Left colon (tissue), 2 donors: ENCODE results near the gene THPO. TPM values are rescaled to one million over a fixed set of nuclear protein-coding genes. Genes with fewer than 3 reads are reported as not detected.
"Not testable (repeated sequence)": the region's sequence is repeated elsewhere in the genome, so short reads cannot be mapped to it uniquely, and the experiment has no call there.

Experiments
- ATAC-seq: fragments of 200-7000 bp; cut with Tn5 transposase; one replicate; pipeline ENCODE4 v1.9.1; 2020; ENCODE audit warnings: mild to moderate bottlenecking, moderate library complexity
- DNase-seq, 2 donors: peaks; one replicate each; pipeline ENCODE4 v3.0.0-alpha.2; 2020
- intact Hi-C, 2 donors: fragments of 100-400 bp; cut with DNase I in 1 of 2; cut with micrococcal nuclease in 1 of 2; formaldehyde crosslinking; loops; one replicate each; pipeline versions ENCODE4 v1.11.2 to v1.14.0; 2022; cut with DNase I, micrococcal nuclease
- total RNA-seq, 2 donors: library from RNA; stranded (reverse); fragmentation: NEBNext Ultra II Directional; extraction: Animal tissue kit (Norgen Biotek cat#: 25700); gene quantifications; one replicate each; pipeline ENCODE4 v1.2.1, GENCODE V29; 2021
- donor health status: DM: no; HTN: no; CAD: no.
- donor health status: DM: yes; HTN: yes; CAD: no.

THPO gene
- total RNA-seq, 2 donors from 2014 or later, result not detected

DNA sequence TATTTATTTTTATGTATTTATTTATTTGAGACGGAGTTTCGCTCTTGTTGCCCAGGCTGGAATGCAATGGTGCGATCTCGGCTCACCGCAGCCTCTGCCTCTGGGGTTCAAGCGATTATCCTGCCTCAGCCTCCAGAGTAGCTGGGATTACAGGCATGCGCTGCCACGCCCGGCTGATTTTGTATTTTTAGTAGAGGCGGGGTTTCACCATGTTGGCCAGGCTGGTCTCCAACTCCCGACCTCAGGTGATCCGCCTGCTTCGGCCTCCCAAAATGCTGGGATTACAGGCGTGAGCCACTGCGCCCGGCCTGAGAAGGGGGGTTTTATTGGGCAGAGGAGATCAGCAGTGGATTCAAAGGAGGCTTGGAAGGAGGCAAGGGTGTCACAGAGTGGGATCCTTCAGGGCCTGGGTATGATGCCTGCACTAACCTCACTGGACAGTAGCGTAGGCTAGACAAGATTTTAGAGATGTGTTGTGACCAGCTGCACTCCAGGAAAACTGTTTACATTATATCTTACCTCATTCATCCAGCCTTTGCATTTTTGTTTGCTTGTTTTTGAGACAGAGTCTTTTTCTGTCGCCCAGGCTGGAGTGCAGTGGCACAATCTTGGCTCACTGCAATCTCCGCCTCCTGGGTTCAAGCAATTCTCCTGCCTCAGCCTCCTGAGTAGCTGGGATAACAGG is 38.4 kb downstream of the THPO start:
- DNase-seq, ATAC-seq, intact Hi-C loops: not testable (repeated sequence)

DNA sequence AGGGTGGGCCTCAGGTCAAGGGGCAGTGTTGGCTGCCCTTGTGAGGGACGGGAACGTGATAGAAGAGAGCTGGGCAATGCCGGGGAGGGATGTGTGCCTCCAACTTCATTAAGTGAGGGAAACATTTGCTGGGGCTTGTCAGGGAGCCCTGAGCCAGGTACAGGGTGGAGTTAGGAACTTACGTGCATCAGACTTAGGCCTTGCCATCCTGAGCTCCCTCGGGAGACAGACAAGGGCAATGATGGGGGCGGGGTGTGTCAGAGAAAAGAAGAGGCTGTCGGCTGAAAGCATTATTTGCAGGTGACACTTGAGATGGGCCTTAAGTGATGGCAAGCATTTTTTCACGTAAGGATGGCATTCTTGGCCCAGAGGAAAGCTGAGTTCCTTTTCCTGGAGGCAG is 39.0 kb downstream of the THPO start:
- ATAC-seq, result no peak
- no peak for DNase-seq
- intact Hi-C loops, result no loop called here

DNA sequence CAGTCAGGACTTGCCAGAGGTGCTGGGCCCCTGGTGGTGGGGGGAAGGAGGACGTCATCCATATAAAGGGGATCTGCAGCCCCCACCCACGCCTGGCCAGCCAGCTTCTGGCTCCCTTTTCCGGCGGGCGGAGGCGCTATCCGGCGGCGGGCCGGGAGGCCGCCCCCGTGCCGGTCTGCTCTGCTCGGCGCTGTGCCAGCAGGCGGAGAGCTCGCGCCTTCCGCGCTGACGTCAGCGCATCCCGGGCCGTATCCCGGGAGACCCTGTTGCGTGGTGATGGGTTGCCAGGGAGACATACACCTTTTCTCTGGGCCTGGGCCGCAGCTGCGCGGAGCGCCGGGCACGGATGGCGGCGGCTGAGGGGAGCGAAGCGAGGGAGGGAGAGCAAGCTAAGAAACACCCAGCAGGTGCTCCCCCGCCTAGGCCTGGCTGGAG is 39.5 kb downstream of the THPO start:
- no peak for ATAC-seq
- intact Hi-C loops, result no loop called here
- peak in 1 of 2 donors; percentile 52 for DNase-seq

DNA sequence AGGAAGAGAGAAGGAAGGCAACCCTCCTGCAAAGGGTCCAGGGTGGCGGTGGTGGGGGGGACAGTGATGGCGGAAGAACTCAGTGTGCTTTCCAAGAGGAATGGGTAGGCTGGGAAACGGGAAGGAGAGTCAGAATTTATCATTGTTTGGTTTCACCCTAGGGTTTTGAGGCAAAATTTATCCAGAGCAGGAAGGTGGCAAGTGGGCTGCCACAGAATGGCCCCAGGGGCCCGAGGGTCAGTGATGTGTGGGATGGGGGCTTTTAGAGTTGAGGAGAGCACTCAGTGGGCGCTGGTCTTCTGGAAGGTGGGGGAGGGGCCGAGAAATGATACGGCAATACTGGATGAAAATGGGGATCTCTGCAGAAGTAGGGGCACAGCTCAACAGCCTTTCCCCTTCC is 40.0 kb downstream of the THPO start:
- no peak for ATAC-seq
- intact Hi-C loops, result no loop called here
- no peak for DNase-seq

DNA sequence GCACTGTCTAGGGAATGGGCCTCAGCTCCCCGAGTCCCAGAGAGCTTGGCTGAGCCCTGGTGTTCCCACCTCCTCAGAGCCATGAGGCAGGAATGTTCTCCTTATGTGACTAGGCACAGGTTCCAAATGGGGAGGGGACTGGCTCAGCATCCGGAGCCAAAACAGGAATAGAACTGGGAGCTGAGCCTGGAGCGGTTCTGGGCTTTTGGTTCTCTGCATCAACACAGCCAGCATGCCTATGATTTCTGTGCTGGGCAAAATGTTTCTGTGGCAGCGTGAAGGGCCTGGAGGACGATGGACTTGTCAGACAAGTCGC is 40.6 kb downstream of the THPO start, which contains the start of gene FAM131A:
Gene FAM131A (plus strand): TSS at position 202 of the 316 bp plus-strand sequence. CDS start 31 bp downstream, at position 233.
- DNase-seq, result no peak
- intact Hi-C loops, result no loop called here
- ATAC-seq, result no peak

DNA sequence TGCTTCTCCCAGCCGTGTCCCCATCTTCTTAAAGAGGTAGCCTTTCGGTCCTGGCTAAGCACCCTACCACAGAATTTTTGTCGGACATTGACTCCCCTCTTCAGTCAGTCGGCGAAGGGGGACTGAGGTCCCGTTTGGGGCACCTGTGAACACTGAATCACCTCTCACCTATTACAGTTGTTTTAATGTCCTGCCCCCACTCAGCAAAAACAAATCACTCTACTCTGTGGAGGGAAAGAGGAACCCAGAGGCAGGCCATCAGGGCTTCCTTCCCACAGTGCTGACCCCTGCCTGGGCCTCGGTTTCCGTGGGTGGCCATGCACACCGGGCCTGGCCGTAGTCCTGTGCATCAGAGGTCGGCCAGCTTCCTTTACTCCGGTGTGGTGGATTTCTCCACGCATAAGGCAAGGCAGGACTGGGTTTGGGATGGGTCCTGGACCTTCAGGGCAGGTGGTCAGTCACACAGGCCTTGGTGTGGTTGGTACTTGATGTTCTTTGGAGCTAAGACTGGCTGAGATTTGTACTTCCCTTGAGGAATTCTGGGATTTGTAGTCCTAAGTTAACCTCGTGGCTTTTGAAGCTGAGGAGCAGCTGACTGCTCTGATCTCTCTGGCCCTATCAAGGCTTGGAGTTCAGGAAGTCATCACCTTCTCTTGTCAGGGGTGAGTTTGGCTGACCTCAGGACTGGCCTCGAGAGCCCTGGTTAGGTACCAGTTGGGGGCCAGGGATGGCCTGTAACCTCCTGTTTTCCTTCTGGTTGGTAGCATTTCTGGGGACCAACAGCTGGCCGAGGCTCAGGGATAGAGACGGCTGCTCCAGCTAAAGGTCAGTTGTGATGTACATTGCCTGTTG is 41.2 kb downstream of the THPO start:
- DNase-seq, result peak in 1 of 2 donors; percentile 31
- intact Hi-C loops, result no loop called here
- ATAC-seq, result peak; percentile 27

DNA sequence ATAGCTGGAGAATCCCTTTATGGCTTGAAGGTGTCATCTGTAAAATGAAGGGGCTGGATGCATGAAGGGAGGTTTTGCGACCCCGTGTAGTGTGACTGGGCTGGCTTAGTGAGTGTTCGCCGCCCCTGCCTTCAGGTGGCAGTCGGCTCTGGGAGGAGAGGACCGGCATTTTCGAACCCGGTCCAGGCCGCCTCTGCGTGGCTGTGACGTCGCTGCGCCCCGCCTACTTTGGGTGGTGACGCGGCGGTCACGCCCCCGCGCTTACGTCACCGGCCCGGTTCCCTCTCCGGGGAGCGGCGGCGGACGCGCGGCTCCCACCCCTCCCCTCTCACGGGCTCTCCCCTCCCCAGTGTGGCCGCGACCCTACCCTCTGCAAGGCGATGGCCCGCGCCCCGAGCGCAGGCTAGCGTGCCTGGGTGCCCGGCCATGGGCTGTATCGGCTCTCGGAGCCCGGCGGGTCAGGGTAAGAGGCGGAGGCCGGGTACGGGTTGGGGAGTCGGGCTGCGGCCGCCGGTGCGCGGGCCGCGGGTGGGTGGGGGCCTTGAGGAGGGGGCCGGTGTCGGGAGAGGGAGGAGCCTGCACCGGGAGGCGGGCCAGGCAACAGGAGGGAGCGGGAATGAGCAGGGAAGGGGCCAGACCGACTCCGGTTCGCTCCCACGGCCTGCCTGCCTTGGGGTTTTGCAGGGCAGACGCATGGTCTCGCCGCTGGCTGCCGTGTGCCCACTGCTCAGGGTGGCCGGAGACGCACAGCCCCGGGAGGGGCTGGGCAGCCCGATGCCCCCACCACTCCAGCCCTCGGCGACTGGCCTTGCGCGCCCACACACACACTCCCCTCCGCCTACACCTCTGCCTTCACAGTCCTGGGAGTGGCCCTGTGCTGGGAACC is 42.1 kb downstream of the THPO start:
- DNase-seq, result peak; percentile 78 to 94
- intact Hi-C loops, result no loop called here
- ATAC-seq, result peak; percentile 87

DNA sequence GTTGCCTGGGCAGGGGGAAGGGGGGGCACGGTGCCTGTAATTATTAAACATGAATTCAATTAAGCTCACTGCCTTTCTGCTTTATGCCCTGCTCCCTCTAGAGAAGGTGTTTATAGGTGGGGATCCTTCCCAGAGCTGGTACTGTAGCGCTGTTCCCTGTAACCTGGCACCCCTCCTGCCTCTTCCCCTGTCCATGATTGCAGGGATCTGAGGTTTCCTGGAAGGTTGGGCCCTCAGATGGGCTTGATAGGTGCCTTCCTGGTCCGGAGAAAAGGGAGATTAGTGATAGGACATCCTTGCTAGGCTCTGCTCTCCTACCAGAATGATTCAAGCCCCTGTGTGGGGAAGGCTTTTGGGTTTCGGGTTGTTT is 42.7 kb downstream of the THPO start:
- peak; percentile 8 for ATAC-seq
- DNase-seq, result no peak
- intact Hi-C loops, result no loop called here

DNA sequence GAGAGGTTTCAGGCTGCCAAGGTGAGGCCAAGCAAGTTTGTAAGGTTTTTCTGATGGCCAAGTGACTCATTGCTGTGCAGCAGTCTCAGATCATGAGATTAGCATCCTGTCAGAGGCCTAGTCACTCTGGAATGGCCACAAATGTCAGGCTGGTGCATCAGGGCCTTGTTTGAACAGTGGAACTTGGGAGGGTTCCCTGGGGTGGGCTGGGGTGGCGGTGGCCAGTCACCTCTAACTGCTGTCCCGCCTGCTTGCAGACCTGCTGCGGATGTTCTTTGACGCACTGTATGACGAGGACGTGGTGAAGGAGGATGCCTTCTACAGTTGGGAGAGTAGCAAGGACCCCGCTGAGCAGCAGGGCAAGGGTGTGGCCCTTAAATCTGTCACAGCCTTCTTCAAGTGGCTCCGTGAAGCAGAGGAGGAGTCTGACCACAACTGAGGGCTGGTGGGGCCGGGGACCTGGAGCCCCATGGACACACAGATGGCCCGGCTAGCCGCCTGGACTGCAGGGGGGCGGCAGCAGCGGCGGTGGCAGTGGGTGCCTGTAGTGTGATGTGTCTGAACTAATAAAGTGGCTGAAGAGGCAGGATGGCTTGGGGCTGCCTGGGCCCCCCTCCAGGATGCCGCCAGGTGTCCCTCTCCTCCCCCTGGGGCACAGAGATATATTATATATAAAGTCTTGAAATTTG is 43.4 kb downstream of the THPO start:
- ATAC-seq, result no peak
- intact Hi-C loops, result no loop called here
- DNase-seq, result no peak

DNA sequence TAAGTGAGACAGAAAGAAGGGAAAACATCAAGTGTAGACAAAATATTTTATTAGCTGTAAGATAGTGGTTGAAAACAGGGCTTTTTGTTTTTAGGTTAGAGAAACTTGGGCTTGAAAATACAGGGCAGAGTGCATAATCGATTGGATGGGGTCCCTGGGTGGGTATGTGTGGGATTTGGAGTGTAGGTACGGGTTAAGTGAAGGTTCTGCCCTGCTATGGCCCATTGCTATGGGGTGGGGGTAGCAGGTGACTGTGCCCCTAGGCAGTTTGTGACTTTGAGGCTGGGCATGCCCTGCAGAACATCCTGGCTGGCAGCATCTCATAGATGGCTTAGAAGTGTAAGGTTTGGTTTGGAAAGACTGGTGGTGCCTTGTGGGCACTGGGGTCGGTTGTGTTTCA is 44.3 kb downstream of the THPO start:
- DNase-seq (no peak), ATAC-seq (no peak)
- intact Hi-C loops, result no loop called here

DNA sequence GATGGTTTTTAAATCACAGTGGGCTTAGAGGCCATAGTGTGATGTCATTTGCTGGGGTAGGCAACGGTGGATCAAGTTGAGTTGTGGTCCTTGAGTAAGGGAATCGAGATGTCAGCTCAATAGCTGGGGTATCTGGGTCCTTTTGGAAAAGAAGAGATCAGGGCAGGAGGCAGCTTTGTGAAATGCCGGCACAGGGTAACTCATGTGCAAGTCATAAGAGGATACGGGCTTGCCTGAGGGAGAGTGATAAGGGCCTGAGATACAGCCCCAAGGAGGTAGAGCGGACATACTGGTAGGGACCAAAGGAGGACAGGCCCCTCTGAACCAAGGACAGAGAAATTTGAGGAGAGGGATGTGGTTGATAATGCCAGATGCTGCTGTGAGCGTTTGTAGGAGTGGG is 44.8 kb downstream of the THPO start:
- no peak for DNase-seq
- intact Hi-C loops, result no loop called here

DNA sequence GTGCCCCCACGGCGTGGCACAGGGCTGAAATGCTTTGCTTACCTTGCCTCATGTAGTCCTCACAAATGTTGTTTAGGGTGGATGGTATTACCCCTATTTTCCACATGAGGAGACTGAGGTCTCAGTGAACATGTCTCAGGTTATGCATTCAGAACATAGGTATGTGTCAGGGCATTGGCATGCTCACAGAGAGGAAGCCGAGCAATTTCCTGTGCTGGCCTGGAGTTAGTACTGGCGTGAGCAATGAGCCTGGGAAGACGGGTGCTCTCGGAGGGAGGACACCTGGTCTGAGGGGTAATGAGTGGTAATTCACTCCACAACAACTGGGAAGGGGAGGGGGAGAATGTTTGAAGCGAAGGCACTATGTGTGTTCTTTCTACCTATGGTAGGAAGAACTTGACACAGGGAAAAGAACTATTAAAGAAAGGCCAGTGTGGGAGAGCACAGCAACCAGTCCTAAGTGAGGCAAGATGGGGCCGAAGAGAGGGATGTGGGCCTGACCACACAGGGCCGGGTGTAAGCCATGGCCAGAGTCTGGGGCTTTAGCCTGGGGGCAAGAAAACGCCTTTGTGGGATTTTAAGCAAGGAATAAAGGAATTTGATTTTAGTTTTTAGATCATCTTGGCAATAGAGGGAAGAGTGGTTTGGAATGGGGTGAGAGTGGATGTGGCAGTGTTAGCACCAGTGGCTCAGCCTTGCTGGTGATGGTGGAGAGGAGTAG is 45.5 kb downstream of the THPO start:
- no peak for ATAC-seq
- intact Hi-C loops, result no loop called here
- DNase-seq, result no peak

More for the DNA sequence above, 44.8 kb downstream of the THPO start:
- no peak for ATAC-seq

DNA sequence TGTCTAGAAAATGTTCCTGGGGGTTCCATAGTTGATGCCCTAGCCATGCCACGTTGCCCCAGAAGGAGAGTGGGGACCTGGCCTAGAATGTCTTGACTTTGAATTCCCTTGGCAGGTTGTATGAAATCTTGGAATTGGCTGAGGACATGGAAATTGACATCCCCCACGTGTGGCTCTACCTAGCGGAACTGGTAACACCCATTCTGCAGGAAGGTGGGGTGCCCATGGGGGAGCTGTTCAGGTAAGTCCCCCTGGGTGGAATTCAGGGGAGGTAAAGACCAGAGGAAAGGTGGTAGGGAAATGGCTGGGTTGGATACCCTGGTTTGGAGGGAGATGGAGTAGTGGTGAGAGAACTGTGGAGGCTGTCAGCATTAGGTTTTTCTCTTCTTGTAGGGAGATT is 49.5 kb downstream of the THPO start:
- intact Hi-C loops, result no loop called here
- ATAC-seq, result no peak
- DNase-seq, result no peak

DNA sequence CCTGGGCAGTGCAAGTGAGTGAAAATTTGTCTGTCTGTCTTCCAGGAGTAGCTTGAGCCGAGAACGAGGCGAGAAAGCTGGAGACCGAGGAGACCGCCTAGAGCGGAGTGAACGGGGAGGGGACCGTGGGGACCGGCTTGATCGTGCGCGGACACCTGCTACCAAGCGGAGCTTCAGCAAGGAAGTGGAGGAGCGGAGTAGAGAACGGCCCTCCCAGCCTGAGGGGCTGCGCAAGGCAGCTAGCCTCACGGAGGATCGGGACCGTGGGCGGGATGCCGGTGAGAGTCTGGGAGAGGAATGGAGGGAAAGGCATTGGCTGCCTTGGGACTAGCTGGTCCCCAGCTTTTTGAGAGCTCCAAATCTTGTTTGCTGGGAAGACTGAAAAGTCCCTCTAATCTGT is 50.8 kb downstream of the THPO start:
- intact Hi-C loops, result no loop called here
- DNase-seq, result no peak
- no peak for ATAC-seq

DNA sequence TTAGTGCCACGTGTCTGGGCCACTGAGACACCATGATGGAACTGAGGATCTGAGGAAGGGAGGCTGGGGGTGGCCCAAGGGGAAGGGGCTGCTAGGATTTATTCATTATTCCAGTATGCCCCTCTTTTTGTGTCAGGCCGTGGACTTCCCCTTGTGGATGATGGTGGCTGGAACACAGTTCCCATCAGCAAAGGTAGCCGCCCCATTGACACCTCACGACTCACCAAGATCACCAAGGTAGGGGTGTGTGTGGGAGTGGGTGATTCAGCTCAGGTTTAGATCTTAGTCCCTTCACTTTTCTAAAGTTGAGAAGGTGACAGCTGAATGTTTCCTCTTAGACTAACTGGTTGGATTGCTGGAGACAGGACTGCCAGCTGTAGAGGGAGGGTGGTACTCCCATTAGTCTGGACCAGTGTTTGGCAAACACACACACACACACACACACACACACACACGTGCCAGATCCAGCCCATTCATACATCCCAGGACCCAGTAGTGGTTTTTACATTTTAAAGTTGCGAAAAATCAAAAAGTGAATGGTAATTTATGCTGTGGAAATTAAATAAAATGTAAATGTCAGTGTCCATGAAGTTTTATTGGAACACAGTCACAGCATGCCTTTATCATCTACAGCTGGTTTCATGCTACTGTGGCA is 52.2 kb downstream of the THPO start:
- no peak for ATAC-seq
- DNase-seq, result no peak
- intact Hi-C loops, result no loop called here

DNA sequence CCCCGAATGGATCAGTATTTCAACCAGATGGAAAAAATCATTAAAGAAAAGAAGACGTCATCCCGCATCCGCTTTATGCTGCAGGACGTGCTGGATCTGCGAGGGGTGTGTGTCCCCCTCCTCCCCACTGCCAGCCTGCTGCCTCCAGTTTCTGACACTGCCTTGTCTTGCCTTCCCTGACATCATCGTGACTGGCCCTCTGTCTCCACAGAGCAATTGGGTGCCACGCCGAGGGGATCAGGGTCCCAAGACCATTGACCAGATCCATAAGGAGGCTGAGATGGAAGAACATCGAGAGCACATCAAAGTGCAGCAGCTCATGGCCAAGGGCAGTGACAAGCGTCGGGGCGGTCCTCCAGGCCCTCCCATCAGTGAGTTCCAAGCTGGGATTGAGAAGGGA is 52.7 kb downstream of the THPO start:
- DNase-seq (no peak), ATAC-seq (no peak)
- intact Hi-C loops, result no loop called here

DNA sequence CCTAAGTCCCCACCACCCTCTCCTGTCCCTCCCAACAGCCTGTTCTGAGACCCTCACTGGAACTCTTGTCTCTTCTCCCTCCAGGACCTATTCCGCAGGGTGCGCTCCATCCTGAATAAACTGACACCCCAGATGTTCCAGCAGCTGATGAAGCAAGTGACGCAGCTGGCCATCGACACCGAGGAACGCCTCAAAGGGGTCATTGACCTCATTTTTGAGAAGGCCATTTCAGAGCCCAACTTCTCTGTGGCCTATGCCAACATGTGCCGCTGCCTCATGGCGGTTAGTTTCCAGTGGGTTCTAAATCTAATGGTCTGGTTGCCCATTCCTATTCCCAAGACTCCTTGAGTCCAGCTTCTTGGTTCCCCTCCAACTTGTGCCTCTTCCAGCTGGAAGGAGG is 54.3 kb downstream of the THPO start:
- ATAC-seq, result no peak

More for the DNA sequence above, 54.3 kb downstream of the THPO start:
- intact Hi-C loops, result no loop called here
- no peak for DNase-seq
